Progenitor cell of endocrine pancreas (in vitro differentiated cells): ENCODE measurements around the gene VIT. TPM values are rescaled to one million over a fixed set of nuclear protein-coding genes. Genes with fewer than 3 reads are reported as not detected.

ENCODE experiments used
- DNase-seq: peaks from one replicate; pipeline ENCODE4 v3.0.0; 2021; ENCODE audit warnings: low spot score; ENCODE audit not compliant: unreplicated experiment
- H3K27ac Mint-ChIP-seq: 2 replicates; pipeline ENCODE4 v1.8.0; 2021; ENCODE audit warnings: mild to moderate bottlenecking, moderate library complexity, mixed read lengths
- H3K27me3 Mint-ChIP-seq: 2 replicates; pipeline ENCODE4 v1.8.0; 2021; ENCODE audit warnings: mixed read lengths
- H3K36me3 Mint-ChIP-seq: 2 replicates; pipeline ENCODE4 v1.8.0; 2022; ENCODE audit warnings: mixed read lengths; ENCODE audit not compliant: insufficient read depth
- H3K4me1 Mint-ChIP-seq: 2 replicates; pipeline ENCODE4 v1.8.0; 2021; ENCODE audit warnings: low read depth, mixed read lengths
- H3K4me3 Mint-ChIP-seq: 2 replicates; pipeline ENCODE4 v1.8.0; 2021; ENCODE audit warnings: low read depth, mild to moderate bottlenecking, moderate library complexity, mixed read lengths
- H3K9me3 Mint-ChIP-seq: 2 replicates; pipeline ENCODE4 v1.8.0; 2021; ENCODE audit warnings: low read depth, mixed read lengths
- total RNA-seq: library from RNA; stranded (reverse); gene quantifications from 2 replicates; pipeline ENCODE4 v1.2.1, GENCODE V29; 2021
- TF ChIP-seq, protein P1 (sequence below): fragments of 200-600 bp; sonication (generic); IDR thresholded peaks from one replicate; pipeline ENCODE4 v1.5.0; 2021; ENCODE audit warnings: antibody characterized with exemption, mild to moderate bottlenecking; ENCODE audit not compliant: unreplicated experiment

The VIT gene
- total RNA-seq, 1 donor from 2014 or later: not detected

DNA sequence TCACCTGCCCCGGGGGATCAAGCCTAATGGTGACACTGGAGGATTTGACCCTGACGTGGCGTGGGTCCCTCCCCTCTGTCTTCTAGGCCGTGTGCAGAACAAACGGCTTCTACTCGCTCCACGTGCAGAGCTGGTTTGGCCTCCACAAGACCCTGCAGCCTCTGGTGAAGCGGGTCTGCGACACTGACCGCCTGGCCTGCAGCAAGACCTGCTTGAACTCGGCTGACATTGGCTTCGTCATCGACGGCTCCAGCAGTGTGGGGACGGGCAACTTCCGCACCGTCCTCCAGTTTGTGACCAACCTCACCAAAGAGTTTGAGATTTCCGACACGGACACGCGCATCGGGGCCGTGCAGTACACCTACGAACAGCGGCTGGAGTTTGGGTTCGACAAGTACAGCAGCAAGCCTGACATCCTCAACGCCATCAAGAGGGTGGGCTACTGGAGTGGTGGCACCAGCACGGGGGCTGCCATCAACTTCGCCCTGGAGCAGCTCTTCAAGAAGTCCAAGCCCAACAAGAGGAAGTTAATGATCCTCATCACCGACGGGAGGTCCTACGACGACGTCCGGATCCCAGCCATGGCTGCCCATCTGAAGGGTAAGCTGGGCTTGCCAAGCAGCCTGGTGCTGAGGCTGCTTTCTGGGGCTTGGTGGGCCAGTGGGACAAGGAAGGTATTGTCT, 112.0 kb downstream of the VIT start:
- H3K36me3 Mint-ChIP-seq: no peaks in the 10 kb centered on the region
- no peak overlapping the region for H3K27ac Mint-ChIP-seq
- H3K9me3 Mint-ChIP-seq: no peaks in the 10 kb centered on the region
- TF ChIP-seq, protein P1, sequence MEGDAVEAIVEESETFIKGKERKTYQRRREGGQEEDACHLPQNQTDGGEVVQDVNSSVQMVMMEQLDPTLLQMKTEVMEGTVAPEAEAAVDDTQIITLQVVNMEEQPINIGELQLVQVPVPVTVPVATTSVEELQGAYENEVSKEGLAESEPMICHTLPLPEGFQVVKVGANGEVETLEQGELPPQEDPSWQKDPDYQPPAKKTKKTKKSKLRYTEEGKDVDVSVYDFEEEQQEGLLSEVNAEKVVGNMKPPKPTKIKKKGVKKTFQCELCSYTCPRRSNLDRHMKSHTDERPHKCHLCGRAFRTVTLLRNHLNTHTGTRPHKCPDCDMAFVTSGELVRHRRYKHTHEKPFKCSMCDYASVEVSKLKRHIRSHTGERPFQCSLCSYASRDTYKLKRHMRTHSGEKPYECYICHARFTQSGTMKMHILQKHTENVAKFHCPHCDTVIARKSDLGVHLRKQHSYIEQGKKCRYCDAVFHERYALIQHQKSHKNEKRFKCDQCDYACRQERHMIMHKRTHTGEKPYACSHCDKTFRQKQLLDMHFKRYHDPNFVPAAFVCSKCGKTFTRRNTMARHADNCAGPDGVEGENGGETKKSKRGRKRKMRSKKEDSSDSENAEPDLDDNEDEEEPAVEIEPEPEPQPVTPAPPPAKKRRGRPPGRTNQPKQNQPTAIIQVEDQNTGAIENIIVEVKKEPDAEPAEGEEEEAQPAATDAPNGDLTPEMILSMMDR: no peak
- H3K4me1 Mint-ChIP-seq: no peaks in the 10 kb centered on the region
- DNase-seq: no peak
- no peaks in the 10 kb centered on the region for H3K27me3 Mint-ChIP-seq
- H3K4me3 Mint-ChIP-seq: no peak overlapping the region

DNA sequence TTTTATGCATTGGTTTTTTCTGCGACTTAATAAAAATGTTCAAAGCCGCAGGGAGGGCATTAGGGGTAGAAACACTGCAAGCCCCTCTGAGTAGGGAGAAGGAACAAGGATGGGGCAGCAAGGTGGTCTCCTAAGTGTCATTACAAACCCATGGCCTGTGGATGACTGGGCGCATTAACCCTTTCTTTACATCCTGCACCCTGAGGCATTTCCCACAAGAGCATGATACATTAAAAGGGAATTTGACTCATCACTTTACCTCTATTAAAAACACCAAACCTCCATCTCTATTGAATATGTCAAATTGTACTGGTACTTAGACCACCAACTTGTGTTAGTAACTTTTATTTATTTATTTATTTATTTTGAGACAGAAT, 112.5 kb downstream of the VIT start:
- Mint-ChIP-seq H3K4me3 (no peak overlapping the region), H3K36me3 (no peaks in the 10 kb centered on the region), H3K9me3 (no peaks in the 10 kb centered on the region), H3K27me3 (no peaks in the 10 kb centered on the region), H3K27ac (no peak overlapping the region), H3K4me1 (no peaks in the 10 kb centered on the region)
- no peak for DNase-seq
- TF ChIP-seq, protein P1: no peak

DNA sequence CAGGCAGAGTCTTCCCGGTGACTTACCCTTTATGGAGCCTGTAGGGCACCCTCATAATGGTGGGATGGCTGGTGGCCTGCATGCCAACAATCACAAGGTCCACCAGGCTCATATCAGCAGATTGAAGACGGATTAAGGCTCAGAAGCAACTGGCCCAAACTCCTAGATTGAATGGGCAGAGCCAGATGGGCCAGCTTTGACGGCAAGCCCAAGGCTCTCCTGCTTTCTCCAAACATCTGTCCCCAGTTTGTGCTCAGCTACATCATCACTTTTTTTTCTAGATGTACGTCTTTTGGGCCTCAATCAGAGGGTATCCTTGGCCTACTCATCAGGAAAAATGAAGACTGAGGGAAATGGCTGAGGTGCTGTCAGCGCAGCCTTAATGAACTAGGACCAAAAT, 114.6 kb downstream of the VIT start:
- no peak for DNase-seq
- no peak overlapping the region for H3K27ac Mint-ChIP-seq
- H3K27me3 Mint-ChIP-seq: no peaks in the 10 kb centered on the region
- H3K4me1 Mint-ChIP-seq: no peaks in the 10 kb centered on the region
- H3K4me3 Mint-ChIP-seq: no peak overlapping the region
- no peaks in the 10 kb centered on the region for H3K36me3 Mint-ChIP-seq
- H3K9me3 Mint-ChIP-seq: no peaks in the 10 kb centered on the region
- TF ChIP-seq, protein P1: no peak

DNA sequence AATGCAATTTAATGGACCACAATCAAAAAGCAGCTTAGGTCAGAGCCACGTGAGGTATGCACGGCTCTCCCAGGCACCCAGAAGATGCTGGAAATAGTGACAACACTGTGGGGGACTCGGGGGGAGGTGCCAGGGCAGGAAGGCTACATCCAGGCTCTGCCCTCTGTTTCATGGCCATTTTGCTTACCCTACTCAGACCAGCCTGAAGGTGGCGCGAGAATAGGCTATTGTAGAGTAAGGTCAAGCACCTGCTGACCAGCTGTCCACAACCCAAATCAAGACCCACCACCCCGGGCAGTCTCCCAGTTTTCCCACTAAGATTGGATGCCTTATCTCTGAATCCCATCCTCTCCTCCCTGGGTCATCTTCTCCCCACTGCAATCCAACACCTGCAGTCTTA, 115.7 kb downstream of the VIT start:
- Mint-ChIP-seq H3K9me3 (no peaks in the 10 kb centered on the region), H3K36me3 (no peaks in the 10 kb centered on the region), H3K27ac (no peak overlapping the region), H3K27me3 (peaks cover 3% of the 10 kb centered on the region), H3K4me3 (no peak overlapping the region), H3K4me1 (no peaks in the 10 kb centered on the region)
- TF ChIP-seq, protein P1: peak; percentile 31
- no peak for DNase-seq

DNA sequence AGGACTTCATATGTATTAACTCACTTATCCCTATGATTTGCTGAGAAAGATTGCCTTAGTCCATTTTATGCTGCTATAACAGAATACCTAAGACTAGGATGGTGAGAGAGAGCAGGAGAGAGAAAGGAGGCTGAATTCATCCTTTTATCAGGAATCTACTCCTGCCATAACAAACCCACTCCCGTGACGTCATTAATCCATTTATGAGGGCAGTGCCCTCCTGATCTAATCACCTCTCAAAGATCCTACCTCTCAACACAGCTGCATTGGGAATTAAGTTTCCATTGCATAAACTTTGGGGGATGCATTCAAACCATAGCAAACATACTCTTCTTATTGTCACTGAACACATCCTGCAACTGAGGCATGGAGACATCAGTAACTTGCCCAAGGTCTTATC, 122.0 kb downstream of the VIT start:
- H3K27me3 Mint-ChIP-seq: peaks cover 3% of the 10 kb centered on the region
- peaks cover 11% of the 10 kb centered on the region for H3K4me1 Mint-ChIP-seq
- no peak overlapping the region for H3K4me3 Mint-ChIP-seq
- TF ChIP-seq, protein P1: no peak
- no peaks in the 10 kb centered on the region for H3K9me3 Mint-ChIP-seq
- no peak overlapping the region for H3K27ac Mint-ChIP-seq
- no peaks in the 10 kb centered on the region for H3K36me3 Mint-ChIP-seq
- DNase-seq: no peak
